DOHH2 (cell line): ENCODE results near the gene KDM7A.

Experiments used
- EZH2phosphoT487 ChIP-seq: fragments of 200-600 bp; sonication (generic); IDR thresholded peaks from 2 replicates; pipeline ENCODE4 v1.6.1; 2017; ENCODE audit warnings: borderline replicate concordance, mild to moderate bottlenecking, antibody characterized with exemption, low read length, moderate library complexity, mixed read lengths
- TF ChIP-seq, protein P1 (sequence below): fragments of 200-600 bp; sonication (generic); IDR thresholded peaks from one replicate; pipeline ENCODE4 v1.5.1; 2014; ENCODE audit warnings: antibody characterized with exemption, mild to moderate bottlenecking, low read depth, low read length; ENCODE audit not compliant: poor library complexity, severe bottlenecking

GRCh38 chr7:140174217-140174616 is 2.6 kb downstream of the KDM7A start:
- TF ChIP-seq, protein P1, sequence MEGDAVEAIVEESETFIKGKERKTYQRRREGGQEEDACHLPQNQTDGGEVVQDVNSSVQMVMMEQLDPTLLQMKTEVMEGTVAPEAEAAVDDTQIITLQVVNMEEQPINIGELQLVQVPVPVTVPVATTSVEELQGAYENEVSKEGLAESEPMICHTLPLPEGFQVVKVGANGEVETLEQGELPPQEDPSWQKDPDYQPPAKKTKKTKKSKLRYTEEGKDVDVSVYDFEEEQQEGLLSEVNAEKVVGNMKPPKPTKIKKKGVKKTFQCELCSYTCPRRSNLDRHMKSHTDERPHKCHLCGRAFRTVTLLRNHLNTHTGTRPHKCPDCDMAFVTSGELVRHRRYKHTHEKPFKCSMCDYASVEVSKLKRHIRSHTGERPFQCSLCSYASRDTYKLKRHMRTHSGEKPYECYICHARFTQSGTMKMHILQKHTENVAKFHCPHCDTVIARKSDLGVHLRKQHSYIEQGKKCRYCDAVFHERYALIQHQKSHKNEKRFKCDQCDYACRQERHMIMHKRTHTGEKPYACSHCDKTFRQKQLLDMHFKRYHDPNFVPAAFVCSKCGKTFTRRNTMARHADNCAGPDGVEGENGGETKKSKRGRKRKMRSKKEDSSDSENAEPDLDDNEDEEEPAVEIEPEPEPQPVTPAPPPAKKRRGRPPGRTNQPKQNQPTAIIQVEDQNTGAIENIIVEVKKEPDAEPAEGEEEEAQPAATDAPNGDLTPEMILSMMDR = no peak
- TF ChIP-seq EZH2phosphoT487 = no peak
